Upper lobe of left lung (tissue), 6 donors: ENCODE results near the gene PREX1. TPM values are rescaled to one million over a fixed set of nuclear protein-coding genes. Genes with fewer than 3 reads are reported as not detected.

Experiments used
- ATAC-seq, 2 donors: fragments of 200-7000 bp; cut with Tn5 transposase; one replicate each; pipeline ENCODE4 v1.9.1; 2022; ENCODE audit warnings: mild to moderate bottlenecking in 2 of 2, moderate library complexity in 2 of 2; ENCODE audit not compliant: low FRiP score in 2 of 2
- DNase-seq, 2 donors: peaks; one replicate each; pipeline ENCODE4 v3.0.0-alpha.2; 2019 to 2020
- H3K27ac ChIP-seq, 4 donors: fragments of 200-600 bp; sonication (generic); one replicate each; pipeline ENCODE4 v1.5.1; 2016 to 2019
- H3K27me3 ChIP-seq, 4 donors: fragments of 200-600 bp; sonication (generic); one replicate each; pipeline ENCODE4 v1.5.1; 2017 to 2019
- H3K36me3 ChIP-seq, 4 donors: fragments of 200-600 bp; sonication (generic); one replicate each; pipeline ENCODE4 v1.5.1; 2016 to 2019
- H3K4me1 ChIP-seq, 4 donors: fragments of 200-600 bp; sonication (generic); one replicate each; pipeline ENCODE4 v1.5.1; 2018 to 2019
- H3K4me3 ChIP-seq, 4 donors: fragments of 200-600 bp; sonication (generic); one replicate each; pipeline ENCODE4 v1.5.1; 2017 to 2019; ENCODE audit warnings: mild to moderate bottlenecking in 2 of 4, moderate library complexity in 1 of 4
- H3K9me3 ChIP-seq, 4 donors: fragments of 200-600 bp; sonication (generic); one replicate each; pipeline ENCODE4 v1.5.1; 2018 to 2019
- EP300 ChIP-seq, 4 donors: sonication (generic); formaldehyde crosslinking; IDR thresholded peaks; one replicate each; pipeline ENCODE4 v1.5.1; 2017; ENCODE audit warnings: antibody characterized with exemption in 4 of 4, control low read depth in 2 of 4
- POLR2A ChIP-seq, 4 donors: fragments of 450-650 bp; IDR thresholded peaks; one replicate each; pipeline ENCODE4 v1.5.1; 2016 to 2017; ENCODE audit warnings: antibody characterized with exemption in 4 of 4, mild to moderate bottlenecking in 2 of 4
- POLR2AphosphoS5 ChIP-seq, 2 donors: sonication (generic); formaldehyde crosslinking; IDR thresholded peaks; one replicate each; pipeline ENCODE4 v1.5.1; 2017; ENCODE audit warnings: antibody characterized with exemption in 2 of 2
- WGBS, 2 donors: methylation state at CpG; one replicate each; pipeline ENCODE4 v1.1.5; 2017 to 2018; 5-methylcytosine and 5-hydroxymethylcytosine counted together
- total RNA-seq, 6 donors: library from RNA; depleted of rRNA in 4 of 6; stranded (reverse); fragments of >200 nt in 4 of 6; gene quantifications; one replicate each; pipeline versions ENCODE4 v1.1.0 to v1.2.1, GENCODE V29; 2016 to 2021
- TF ChIP-seq, protein P1 (sequence below), 6 experiments: fragments of 450-650 bp in 4 of 6; fragments of 200-600 bp in 2 of 6; sonication (generic) in 2 of 6; IDR thresholded peaks; one replicate each; pipeline ENCODE4 v1.5.1; 2016 to 2019; ENCODE audit warnings: antibody characterized with exemption in 6 of 6
- donor health status: DM: no; HTN: no; CAD: no; lungs with moderate emphysema.
- donor health status: DM: no; HTN: yes; CAD: no; lungs with severe emphysema.

The PREX1 gene
- total RNA-seq, 6 donors from 2014 or later = 42.8 to 177 (median 74.6) TPM

DNA sequence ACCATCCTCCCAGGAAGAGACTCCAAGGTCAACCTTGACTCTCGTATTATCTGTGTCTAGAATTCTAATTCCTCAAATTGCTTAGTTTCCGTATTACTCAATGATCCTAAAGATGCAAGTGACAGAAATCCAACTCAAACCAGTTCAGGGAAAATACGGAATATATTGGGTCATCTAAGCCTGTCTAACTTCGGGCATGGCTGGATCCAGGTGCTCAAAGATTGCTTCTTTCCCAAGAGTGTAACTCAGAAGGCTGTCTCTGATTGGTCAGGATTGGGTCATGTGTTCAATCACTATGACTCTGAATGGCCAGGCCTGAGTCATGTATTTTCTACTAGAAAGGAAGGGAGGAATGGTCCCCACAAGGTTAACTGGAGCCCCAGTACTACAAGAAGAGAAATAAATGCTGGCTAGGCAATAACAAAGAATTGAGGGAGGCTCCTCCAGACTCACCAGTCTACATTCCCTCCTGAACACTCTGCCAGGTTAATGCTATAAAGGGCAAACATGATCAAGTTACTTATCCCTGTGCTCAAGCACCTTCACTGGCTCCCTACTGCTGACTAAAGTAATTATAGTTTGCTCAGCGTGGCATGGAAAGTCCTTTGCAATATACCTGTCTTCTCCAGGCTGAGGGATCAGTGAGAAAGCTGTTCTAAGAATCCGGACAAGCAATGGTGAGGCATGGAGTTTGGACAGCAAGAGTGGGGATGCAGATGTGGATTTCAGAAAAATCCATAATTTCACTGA, 15.4 kb upstream of the PREX1 start:
- Histone ChIP-seq H3K4me3 (no peak overlapping the region), H3K27me3 (no peaks in the 10 kb centered on the region), H3K4me1 (peaks cover 0 to 7% (median 3%) of the 10 kb centered on the region in 4 donors), H3K27ac (no peak overlapping the region), H3K36me3 (no peaks in the 10 kb centered on the region), H3K9me3 (no peaks in the 10 kb centered on the region)
- ATAC-seq (no peak), DNase-seq (no peak)
- 84 to 92% methylated on average over 6 of the region's 6 CpGs for WGBS, 2 donors
- no peak for TF ChIP-seq EP300 (IDR thresholded peaks at IDR 0.05)
- TF ChIP-seq, protein P1, sequence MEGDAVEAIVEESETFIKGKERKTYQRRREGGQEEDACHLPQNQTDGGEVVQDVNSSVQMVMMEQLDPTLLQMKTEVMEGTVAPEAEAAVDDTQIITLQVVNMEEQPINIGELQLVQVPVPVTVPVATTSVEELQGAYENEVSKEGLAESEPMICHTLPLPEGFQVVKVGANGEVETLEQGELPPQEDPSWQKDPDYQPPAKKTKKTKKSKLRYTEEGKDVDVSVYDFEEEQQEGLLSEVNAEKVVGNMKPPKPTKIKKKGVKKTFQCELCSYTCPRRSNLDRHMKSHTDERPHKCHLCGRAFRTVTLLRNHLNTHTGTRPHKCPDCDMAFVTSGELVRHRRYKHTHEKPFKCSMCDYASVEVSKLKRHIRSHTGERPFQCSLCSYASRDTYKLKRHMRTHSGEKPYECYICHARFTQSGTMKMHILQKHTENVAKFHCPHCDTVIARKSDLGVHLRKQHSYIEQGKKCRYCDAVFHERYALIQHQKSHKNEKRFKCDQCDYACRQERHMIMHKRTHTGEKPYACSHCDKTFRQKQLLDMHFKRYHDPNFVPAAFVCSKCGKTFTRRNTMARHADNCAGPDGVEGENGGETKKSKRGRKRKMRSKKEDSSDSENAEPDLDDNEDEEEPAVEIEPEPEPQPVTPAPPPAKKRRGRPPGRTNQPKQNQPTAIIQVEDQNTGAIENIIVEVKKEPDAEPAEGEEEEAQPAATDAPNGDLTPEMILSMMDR (IDR thresholded peaks at IDR 0.05) = no peak
- no peak for TF ChIP-seq POLR2AphosphoS5 (IDR thresholded peaks at IDR 0.05)
- no peak for TF ChIP-seq POLR2A (IDR thresholded peaks at IDR 0.05)

DNA sequence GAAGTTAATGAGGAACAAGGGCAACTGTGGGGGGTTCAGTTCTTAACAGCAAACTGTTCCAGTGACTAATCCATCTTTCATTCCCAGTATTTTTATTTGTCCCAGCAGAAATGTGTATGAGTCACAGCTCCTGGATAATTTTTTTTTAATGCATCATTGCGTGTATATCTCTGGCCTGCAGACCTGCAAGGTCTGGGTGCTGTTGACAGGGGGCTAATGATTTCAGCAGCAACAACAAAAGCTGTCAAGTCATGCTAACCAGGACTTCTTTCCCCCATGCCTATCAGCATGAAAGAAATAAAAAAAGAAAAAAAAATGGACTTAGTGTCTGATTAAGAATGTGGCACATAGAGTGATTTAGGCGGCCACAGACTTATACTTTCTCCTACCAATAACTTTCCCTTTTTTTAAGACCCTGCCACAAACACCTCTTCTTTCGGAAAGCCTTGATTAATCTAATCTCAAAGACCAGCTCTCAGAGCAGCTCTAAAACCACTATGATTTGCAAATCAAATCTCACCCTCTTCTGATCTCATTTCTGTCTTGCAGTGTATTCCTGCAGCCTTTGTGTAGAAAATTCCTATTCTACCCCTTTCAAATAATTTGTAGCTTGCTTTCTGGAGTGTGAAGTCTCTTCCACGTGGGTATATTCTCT, 14.2 kb upstream of the PREX1 start:
- WGBS, 2 donors = 64 to 72% methylated on average over 4 of the region's 4 CpGs
- peaks cover 0 to 7% (median 3%) of the 10 kb centered on the region in 4 donors for H3K4me1 ChIP-seq
- ATAC-seq (no peak), DNase-seq (no peak)
- no peaks in the 10 kb centered on the region for H3K27me3 ChIP-seq
- no peak overlapping the region for H3K4me3 ChIP-seq
- H3K27ac ChIP-seq = no peak overlapping the region
- no peaks in the 10 kb centered on the region for H3K9me3 ChIP-seq
- H3K36me3 ChIP-seq = no peaks in the 10 kb centered on the region
- TF ChIP-seq POLR2A (IDR thresholded peaks at IDR 0.05) (no peak), POLR2AphosphoS5 (IDR thresholded peaks at IDR 0.05) (no peak), EP300 (IDR thresholded peaks at IDR 0.05) (no peak)
- TF ChIP-seq, protein P1 (IDR thresholded peaks at IDR 0.05) = no peak

DNA sequence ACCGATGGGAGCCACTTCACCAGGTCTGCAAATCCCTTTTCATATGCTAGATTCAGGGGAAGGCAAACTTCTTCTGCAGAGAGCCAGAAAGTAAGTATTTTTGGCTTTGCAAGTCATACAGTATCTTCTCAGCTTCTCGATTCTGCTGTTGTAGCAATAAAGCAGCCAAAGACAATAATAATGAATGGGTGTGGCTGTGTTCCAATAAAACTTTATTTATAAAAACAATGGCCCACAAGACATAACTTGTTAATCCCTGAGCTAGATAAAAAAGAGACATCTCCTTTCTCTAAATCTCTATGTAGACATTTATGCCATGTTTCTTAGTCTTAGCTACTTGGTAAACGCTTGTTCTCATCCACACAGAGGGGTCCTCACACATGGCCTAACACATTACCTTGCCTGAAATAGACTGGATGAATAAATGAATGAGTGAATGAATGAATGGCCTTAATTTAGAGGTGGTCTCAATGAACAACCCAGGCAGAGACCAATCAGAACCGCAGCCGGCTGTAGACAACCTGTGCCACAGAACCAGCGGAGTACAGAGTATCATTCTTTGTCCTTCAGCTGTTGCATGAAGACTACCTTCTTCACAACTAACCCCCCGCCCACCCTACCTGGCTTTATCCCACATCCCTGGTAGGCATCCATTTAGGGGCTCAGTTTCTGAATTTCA, 13.5 kb upstream of the PREX1 start:
- Histone ChIP-seq H3K36me3 (no peaks in the 10 kb centered on the region), H3K4me1 (peaks cover 0 to 2% (median 0%) of the 10 kb centered on the region in 4 donors), H3K4me3 (no peak overlapping the region), H3K9me3 (no peaks in the 10 kb centered on the region), H3K27me3 (no peaks in the 10 kb centered on the region), H3K27ac (no peak overlapping the region)
- 79 to 90% methylated on average over 7 of the region's 7 CpGs for WGBS, 2 donors
- DNase-seq (no peak), ATAC-seq (no peak)
- TF ChIP-seq POLR2A (IDR thresholded peaks at IDR 0.05) (no peak), EP300 (IDR thresholded peaks at IDR 0.05) (no peak), POLR2AphosphoS5 (IDR thresholded peaks at IDR 0.05) (no peak)
- TF ChIP-seq, protein P1 (IDR thresholded peaks at IDR 0.05) = no peak

DNA sequence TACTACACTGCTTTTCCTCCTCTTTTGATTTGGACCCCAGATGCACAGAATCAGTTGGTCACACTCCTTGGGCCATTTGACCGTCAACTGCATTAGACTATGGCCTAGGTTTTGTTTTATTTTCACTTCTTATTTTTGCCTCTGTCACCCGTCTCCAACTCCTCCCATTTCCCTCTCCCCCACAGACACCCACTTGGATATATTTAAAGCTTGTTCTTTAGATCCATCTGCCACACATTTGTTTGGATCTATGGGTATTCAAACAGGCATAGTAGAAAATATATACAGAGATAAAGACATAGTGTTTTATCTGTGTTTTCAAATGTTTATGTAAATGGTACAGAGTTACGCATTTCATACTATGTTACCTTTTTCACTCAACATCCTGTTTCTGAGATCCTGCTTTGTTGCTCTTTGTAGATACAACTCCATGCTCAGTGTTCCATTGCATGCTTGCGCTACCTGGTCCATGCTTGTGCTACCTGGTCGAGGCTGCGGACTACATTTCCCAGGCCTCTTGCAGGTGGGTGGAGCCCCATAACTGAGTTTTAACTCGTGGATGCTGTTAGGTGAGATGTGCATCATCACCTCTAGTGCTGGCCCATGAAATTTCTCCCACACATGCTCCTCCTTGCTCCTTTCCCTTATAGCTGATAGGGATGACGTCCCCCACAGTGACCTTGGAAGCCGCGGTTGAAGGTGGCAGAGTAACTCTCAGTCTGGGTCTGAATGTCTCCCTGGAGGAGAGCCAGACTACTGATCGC, 11.5 kb upstream of the PREX1 start:
- Histone ChIP-seq H3K36me3 (no peaks in the 10 kb centered on the region), H3K4me1 (no peaks in the 10 kb centered on the region), H3K4me3 (no peak overlapping the region), H3K9me3 (no peaks in the 10 kb centered on the region), H3K27me3 (no peaks in the 10 kb centered on the region), H3K27ac (no peak overlapping the region)
- DNase-seq = no peak
- no peak for ATAC-seq
- no peak for TF ChIP-seq EP300 (IDR thresholded peaks at IDR 0.05)
- TF ChIP-seq, protein P1 (IDR thresholded peaks at IDR 0.05) = no peak
- 75% methylated on average over 11 of the region's 11 CpGs for WGBS, 2 donors
